Breast epithelium (tissue), 3 donors: ENCODE results near the gene VPS13A.

Source experiments
- CTCF ChIP-seq, 3 donors: fragments of 450-650 bp; IDR thresholded peaks; one replicate each; pipeline ENCODE4 v1.5.1; 2016 to 2017; ENCODE audit warnings: antibody characterized with exemption in 3 of 3, mild to moderate bottlenecking in 3 of 3, moderate library complexity in 3 of 3
- POLR2A ChIP-seq: fragments of 450-650 bp; IDR thresholded peaks from one replicate; pipeline ENCODE4 v1.6.1; 2016; ENCODE audit warnings: antibody characterized with exemption, mild to moderate bottlenecking, moderate library complexity
- POLR2AphosphoS5 ChIP-seq, 3 donors: sonication (generic); formaldehyde crosslinking; IDR thresholded peaks; one replicate each; pipeline ENCODE4 v1.6.1; 2017; ENCODE audit warnings: antibody characterized with exemption in 3 of 3

GRCh38 chr9:77455312-77455927 lies 278.1 kb downstream of the VPS13A start:
- TF ChIP-seq POLR2A (no peak), POLR2AphosphoS5 (IDR thresholded peaks at IDR 0.05) (no peak), CTCF (IDR thresholded peaks at IDR 0.05) (peak in 1 of 3 donors; percentile 28)
